HL-60 (cell line): ENCODE measurements around the gene CORIN.

Experiments used
- POLR2AphosphoS5 ChIP-seq: IDR thresholded peaks from 2 replicates; pipeline ENCODE4 v1.6.1; 2012; ENCODE audit warnings: low read depth
- SPI1 ChIP-seq: IDR thresholded peaks from 2 replicates; pipeline ENCODE4 v1.6.1; 2012; ENCODE audit warnings: low read depth, mild to moderate bottlenecking, borderline replicate concordance
- TF ChIP-seq, protein P1 (sequence below): IDR thresholded peaks from one replicate; pipeline ENCODE4 v1.5.1; 2011; ENCODE audit warnings: low read length, control low read depth, inconsistent platforms; ENCODE audit not compliant: insufficient read depth
- TF ChIP-seq, protein P2 (sequence below): IDR thresholded peaks from 2 replicates; pipeline ENCODE4 v1.6.1; 2012; ENCODE audit warnings: low read depth; ENCODE audit not compliant: insufficient replicate concordance

DNA sequence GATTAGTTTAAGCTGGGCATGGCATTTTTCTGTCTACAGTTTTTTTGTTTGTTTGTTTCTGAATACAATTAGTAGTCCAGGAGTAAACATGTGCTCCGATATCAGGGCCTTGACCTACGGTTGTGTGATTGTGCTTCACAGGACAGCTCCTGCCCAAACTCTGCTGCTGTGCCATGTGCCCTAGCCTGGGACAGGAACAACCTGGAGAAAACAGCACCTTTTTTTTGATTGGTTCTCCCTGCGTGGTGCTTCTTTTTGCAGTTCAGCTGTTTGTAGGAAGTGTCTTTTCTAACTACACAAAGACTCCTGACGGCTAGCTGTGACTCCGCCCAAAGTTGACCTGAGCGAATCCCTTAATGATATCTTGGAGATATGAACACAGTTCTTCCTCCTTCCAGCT lies 194.0 kb downstream of the CORIN start:
- TF ChIP-seq, protein P1, sequence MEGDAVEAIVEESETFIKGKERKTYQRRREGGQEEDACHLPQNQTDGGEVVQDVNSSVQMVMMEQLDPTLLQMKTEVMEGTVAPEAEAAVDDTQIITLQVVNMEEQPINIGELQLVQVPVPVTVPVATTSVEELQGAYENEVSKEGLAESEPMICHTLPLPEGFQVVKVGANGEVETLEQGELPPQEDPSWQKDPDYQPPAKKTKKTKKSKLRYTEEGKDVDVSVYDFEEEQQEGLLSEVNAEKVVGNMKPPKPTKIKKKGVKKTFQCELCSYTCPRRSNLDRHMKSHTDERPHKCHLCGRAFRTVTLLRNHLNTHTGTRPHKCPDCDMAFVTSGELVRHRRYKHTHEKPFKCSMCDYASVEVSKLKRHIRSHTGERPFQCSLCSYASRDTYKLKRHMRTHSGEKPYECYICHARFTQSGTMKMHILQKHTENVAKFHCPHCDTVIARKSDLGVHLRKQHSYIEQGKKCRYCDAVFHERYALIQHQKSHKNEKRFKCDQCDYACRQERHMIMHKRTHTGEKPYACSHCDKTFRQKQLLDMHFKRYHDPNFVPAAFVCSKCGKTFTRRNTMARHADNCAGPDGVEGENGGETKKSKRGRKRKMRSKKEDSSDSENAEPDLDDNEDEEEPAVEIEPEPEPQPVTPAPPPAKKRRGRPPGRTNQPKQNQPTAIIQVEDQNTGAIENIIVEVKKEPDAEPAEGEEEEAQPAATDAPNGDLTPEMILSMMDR = no peak
- no peak for TF ChIP-seq POLR2AphosphoS5
- TF ChIP-seq, protein P2, sequence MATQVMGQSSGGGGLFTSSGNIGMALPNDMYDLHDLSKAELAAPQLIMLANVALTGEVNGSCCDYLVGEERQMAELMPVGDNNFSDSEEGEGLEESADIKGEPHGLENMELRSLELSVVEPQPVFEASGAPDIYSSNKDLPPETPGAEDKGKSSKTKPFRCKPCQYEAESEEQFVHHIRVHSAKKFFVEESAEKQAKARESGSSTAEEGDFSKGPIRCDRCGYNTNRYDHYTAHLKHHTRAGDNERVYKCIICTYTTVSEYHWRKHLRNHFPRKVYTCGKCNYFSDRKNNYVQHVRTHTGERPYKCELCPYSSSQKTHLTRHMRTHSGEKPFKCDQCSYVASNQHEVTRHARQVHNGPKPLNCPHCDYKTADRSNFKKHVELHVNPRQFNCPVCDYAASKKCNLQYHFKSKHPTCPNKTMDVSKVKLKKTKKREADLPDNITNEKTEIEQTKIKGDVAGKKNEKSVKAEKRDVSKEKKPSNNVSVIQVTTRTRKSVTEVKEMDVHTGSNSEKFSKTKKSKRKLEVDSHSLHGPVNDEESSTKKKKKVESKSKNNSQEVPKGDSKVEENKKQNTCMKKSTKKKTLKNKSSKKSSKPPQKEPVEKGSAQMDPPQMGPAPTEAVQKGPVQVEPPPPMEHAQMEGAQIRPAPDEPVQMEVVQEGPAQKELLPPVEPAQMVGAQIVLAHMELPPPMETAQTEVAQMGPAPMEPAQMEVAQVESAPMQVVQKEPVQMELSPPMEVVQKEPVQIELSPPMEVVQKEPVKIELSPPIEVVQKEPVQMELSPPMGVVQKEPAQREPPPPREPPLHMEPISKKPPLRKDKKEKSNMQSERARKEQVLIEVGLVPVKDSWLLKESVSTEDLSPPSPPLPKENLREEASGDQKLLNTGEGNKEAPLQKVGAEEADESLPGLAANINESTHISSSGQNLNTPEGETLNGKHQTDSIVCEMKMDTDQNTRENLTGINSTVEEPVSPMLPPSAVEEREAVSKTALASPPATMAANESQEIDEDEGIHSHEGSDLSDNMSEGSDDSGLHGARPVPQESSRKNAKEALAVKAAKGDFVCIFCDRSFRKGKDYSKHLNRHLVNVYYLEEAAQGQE = no peak
- no peak for TF ChIP-seq SPI1
